GM12878 (cell line): ENCODE measurements around the gene MYPN. TPM values are rescaled to one million over a fixed set of nuclear protein-coding genes. Genes with fewer than 3 reads are reported as not detected.

Source experiments
- ATAC-seq: fragments of 200-7000 bp; cut with Tn5 transposase; 3 replicates; pipeline ENCODE4 v1.9.1; 2020; ENCODE audit warnings: mild to moderate bottlenecking, moderate library complexity
- BruUV-seq: library from RNA; stranded (reverse); fragments of 400-500 nt; replicated peaks from 2 replicates; lab custom pipeline; 2021; lab: Mats Ljungman, UMichigan
- CTCF ChIA-PET: fragments of 300-600 bp; sonication (Branson Sonifier 250); formaldehyde crosslinking; extraction: SDS; loops from one replicate; lab custom pipeline; 2021; ENCODE audit warnings: inconsistent platforms; lab: Yijun Ruan, JAX
- POLR2A ChIA-PET: fragments of 350-600 bp; formaldehyde crosslinking; extraction: SDS; loops from one replicate; lab custom pipeline; 2021; ENCODE audit warnings: inconsistent platforms; lab: Charles Lee
- RAD21 ChIA-PET: fragments of 300-600 bp; sonication (Branson Sonifier 250); formaldehyde crosslinking; loops from one replicate; lab custom pipeline; 2023; ENCODE audit warnings: antibody characterized with exemption; ENCODE audit not compliant: unreplicated experiment; lab: Charles Lee
- SMC1A ChIA-PET: fragments of 300-600 bp; sonication (Branson Sonifier 250); formaldehyde crosslinking; loops from one replicate; lab custom pipeline; 2023; ENCODE audit not compliant: unreplicated experiment, uncharacterized antibody; lab: Charles Lee
- DNase-seq: peaks from one replicate; pipeline ENCODE4 v3.0.0-alpha.2; 2011; ENCODE audit warnings: low read depth, low spot score
- FAIRE-seq: peaks from 3 replicates; lab custom pipeline; 2011; peaks lifted over from hg19 to GRCh38; lab: Jason Lieb, UNC
- H2AFZ ChIP-seq: 2 replicates; pipeline ENCODE4 v1.6.0; 2011; ENCODE audit warnings: low read depth, low read length, control low read depth; ENCODE audit not compliant: control insufficient read depth
- H3K27ac ChIP-seq: 2 replicates; pipeline ENCODE4 v1.5.1; 2011; ENCODE audit warnings: control low read depth; ENCODE audit not compliant: control insufficient read depth, insufficient read depth
- H3K27me3 ChIP-seq, 2 experiments: replicated peaks in 1 of 2; 2 replicates each; pipeline versions ENCODE4 v1.6.0 to v1.6.1; 2011; ENCODE audit warnings: low read length in 1 of 2; ENCODE audit not compliant: control insufficient read depth in 2 of 2, insufficient read depth in 2 of 2
- H3K36me3 ChIP-seq, 2 experiments: 2 replicates each; pipeline ENCODE4 v1.5.1; 2011; ENCODE audit warnings: low read length in 1 of 2; ENCODE audit not compliant: control insufficient read depth in 2 of 2, insufficient read depth in 2 of 2
- H3K4me1 ChIP-seq: 2 replicates; pipeline ENCODE4 v1.6.1; 2011; ENCODE audit warnings: mild to moderate bottlenecking, low read length, moderate library complexity, mixed read lengths; ENCODE audit not compliant: control insufficient read depth, insufficient read depth
- H3K4me2 ChIP-seq: 2 replicates; pipeline ENCODE4 v1.6.0; 2011; ENCODE audit warnings: control low read depth; ENCODE audit not compliant: control insufficient read depth, insufficient read depth
- H3K4me3 ChIP-seq: fragments of 200-600 bp; sonication (generic); 2 replicates; pipeline ENCODE4 v1.5.1; 2016
- H3K79me2 ChIP-seq: 2 replicates; pipeline ENCODE4 v1.6.0; 2011; ENCODE audit warnings: low read length; ENCODE audit not compliant: control insufficient read depth, insufficient read depth
- H3K9ac ChIP-seq: 2 replicates; pipeline ENCODE4 v1.8.0; 2011; ENCODE audit warnings: low read length, control low read depth, mixed read lengths; ENCODE audit not compliant: control insufficient read depth, insufficient read depth
- H3K9me3 ChIP-seq: replicated peaks from 3 replicates; pipeline ENCODE4 v1.5.1; 2011; ENCODE audit warnings: mild to moderate bottlenecking, low read length; ENCODE audit not compliant: control insufficient read depth, insufficient read depth
- H4K20me1 ChIP-seq: 2 replicates; pipeline ENCODE4 v1.6.0; 2011; ENCODE audit not compliant: control insufficient read depth, insufficient read depth
- CBX3 ChIP-seq: fragments of 200-600 bp; sonication (generic); IDR thresholded peaks from 2 replicates; pipeline ENCODE4 v1.6.1; 2016; ENCODE audit warnings: low read depth, borderline replicate concordance
- E2F8 ChIP-seq: fragments of 450-650 bp; IDR thresholded peaks from 2 replicates; pipeline ENCODE4 v1.6.1; 2018; ENCODE audit warnings: mild to moderate bottlenecking, low read depth, moderate library complexity; ENCODE audit not compliant: partially characterized antibody
- EED ChIP-seq: sonication (generic); IDR thresholded peaks from 2 replicates; pipeline ENCODE4 v1.6.1; 2016; ENCODE audit warnings: antibody characterized with exemption, low read depth
- IKZF2 ChIP-seq, 2 experiments: fragments of 450-650 bp; IDR thresholded peaks; 2 replicates each; pipeline ENCODE4 v1.6.1; 2017; ENCODE audit warnings: mild to moderate bottlenecking in 2 of 2, moderate library complexity in 2 of 2
- STAT1 ChIP-seq: fragments of 450-650 bp; conservative IDR thresholded peaks from 2 replicates; pipeline ENCODE4 v1.6.1; 2014; ENCODE audit warnings: antibody characterized with exemption, mild to moderate bottlenecking
- WGBS: methylation state at CpG from one replicate; pipeline ENCODE4 v1.1.6; 2016; ENCODE audit warnings: low lambda C conversion rate; ENCODE audit not compliant: insufficient replicate concordance, insufficient coverage; ENCODE audit errors: missing lambda C conversion rate; 5-methylcytosine and 5-hydroxymethylcytosine counted together
- in situ Hi-C: fragments of 300-500 bp; cut with MboI; formaldehyde crosslinking; loops from 9 replicates; pipeline ENCODE4 v1.14.3; 2018; ENCODE audit warnings: mixed read lengths
- intact Hi-C: fragments of 100-400 bp; cut with micrococcal nuclease; formaldehyde crosslinking; loops from one replicate; pipeline ENCODE4 v1.14.2; 2022; ENCODE audit not compliant: unreplicated experiment
- polyA plus RNA-seq, 11 experiments: library from polyadenylated mRNA; depleted of rRNA in 4 of 11; unstranded in 6 of 11; stranded (reverse) in 5 of 11; fragments of >200 nt; fragmentation: Nextera tagmentation in 4 of 11; fragmentation: Illumina TruSeq in 1 of 11; extraction: Ambion mirVana in 4 of 11; extraction: Trizol in 1 of 11; gene quantifications; 1 replicate in 1 of 11; 2 replicates in 10 of 11; pipeline versions ENCODE4 v1.2.1 to v1.2.3, GENCODE V29; 2011 to 2016; ENCODE audit warnings: inconsistent platforms in 2 of 11, missing spikeins in 2 of 11, low read depth in 1 of 11
- total RNA-seq, 4 experiments: library from RNA; depleted of rRNA in 3 of 4; stranded (reverse); fragments of >200 nt in 3 of 4; fragmentation: Illumina TruSeq in 1 of 4; extraction: Trizol in 1 of 4; gene quantifications; 2 replicates each; pipeline versions ENCODE4 v1.2.1 to v1.2.3, GENCODE V29; 2013 to 2021

The MYPN gene
- total and polyA plus RNA-seq, 10 of the 15 experiments (the other 5 are each of a cell fraction or from before 2014, with no cell fraction given): 0.01 to 0.02 TPM; not detected in 8

GRCh38 chr10:68088740-68089139, 20.5 kb upstream of the MYPN start:
- no peaks in the 10 kb centered on the region for H3K79me2 ChIP-seq
- H4K20me1 ChIP-seq: no peaks in the 10 kb centered on the region
- DNase-seq (no peak), ATAC-seq (peak; percentile 81), FAIRE-seq (no peak)
- RAD21 ChIA-PET: no interaction called here
- H3K27me3 ChIP-seq: no peaks in the 10 kb centered on the region
- H2AFZ ChIP-seq: peak overlapping the region; percentile 46
- TF ChIP-seq STAT1 (no peak), EED (0 out of 2 replicates have a peak, but pooled peaks have one; percentile 15), IKZF2 (IDR thresholded peaks at IDR 0.05) (peak in 1 of 2 experiments; percentile 32; a peak in 2 of 4 replicates)
- SMC1A ChIA-PET: interaction anchor here (1.0 kb wide), 1 partner anchor 120 kb away, joined by 3 read pairs; no protein-coding TSS in a partner anchor
- no peaks in the 10 kb centered on the region for H3K9me3 ChIP-seq
- no TSS peak for BruUV-seq
- H3K4me1 ChIP-seq: peaks cover 3% of the 10 kb centered on the region; the same call in 1 of the 2 replicates
- WGBS: 0% methylated on average over 4 of the region's 4 CpGs
- no peak overlapping the region for H3K4me3 ChIP-seq
- in situ Hi-C loops: no loop called here
- no peak overlapping the region for H3K9ac ChIP-seq
- CTCF ChIA-PET: interaction anchor here (1.0 kb wide), 1 partner anchor 234 kb away, joined by 3 read pairs; no protein-coding TSS in a partner anchor
- POLR2A ChIA-PET: no interaction called here
- intact Hi-C loops: no loop called here
- peak overlapping the region; percentile 47; the same call in 1 of the 2 replicates for H3K4me2 ChIP-seq
- H3K27ac ChIP-seq: no peak overlapping the region
- no peaks in the 10 kb centered on the region for H3K36me3 ChIP-seq

GRCh38 chr10:68090586-68090985, 18.7 kb upstream of the MYPN start:
- ChIA-PET CTCF (interaction anchor here (0.9 to 1.3 kb wide), 2 partner anchors 67 to 302 kb away, joined by 3 to 7 read pairs; no protein-coding TSS in a partner anchor), POLR2A (no interaction called here), SMC1A (interaction anchor here (1.0 to 1.5 kb wide), 4 partner anchors 10 to 34 kb away, joined by 3 to 6 read pairs (median 3); no protein-coding TSS in a partner anchor)
- intact Hi-C loops: no loop called here
- in situ Hi-C loops: no loop called here
- 87% methylated on average over 4 of the region's 4 CpGs for WGBS
- no peak for FAIRE-seq
- Histone ChIP-seq H3K9me3 (no peaks in the 10 kb centered on the region), H3K4me3 (no peak overlapping the region)
- DNase-seq: no peak
- no peak for TF ChIP-seq CBX3
- no peak for TF ChIP-seq E2F8
- TF ChIP-seq, all 136 proteins: peak for 0
- RAD21 ChIA-PET: no interaction called here
- Histone ChIP-seq H3K27ac (no peak overlapping the region), H3K4me2 (no peak overlapping the region), H3K9ac (no peak overlapping the region), H3K79me2 (no peaks in the 10 kb centered on the region), H4K20me1 (no peaks in the 10 kb centered on the region), H3K27me3 (no peaks in the 10 kb centered on the region), H3K36me3 (no peaks in the 10 kb centered on the region), H2AFZ (no peak overlapping the region), H3K4me1 (peaks cover 3% of the 10 kb centered on the region; the same call in 1 of the 2 replicates)
- no peak for ATAC-seq
- BruUV-seq: no TSS peak
